GM12864 (cell line): ENCODE measurements around the gene SST.
A peak's percentile ranks its signal among the peaks of the same experiment; 100 is the strongest.

Experiments
- DNase-seq: peaks from one replicate; pipeline ENCODE4 v3.0.0-alpha.2; 2011; ENCODE audit warnings: low read depth
- H3K4me3 ChIP-seq: 2 replicates; pipeline ENCODE4 v1.5.1; 2011; ENCODE audit warnings: mild to moderate bottlenecking, low read depth, low read length, control low read depth
- TF ChIP-seq, protein P1 (sequence below): IDR thresholded peaks from 2 replicates; pipeline ENCODE4 v1.5.1; 2011; ENCODE audit warnings: low read depth, mild to moderate bottlenecking, moderate library complexity, low read length, control low read depth, inconsistent platforms; ENCODE audit errors: missing control alignments

SST gene

DNA sequence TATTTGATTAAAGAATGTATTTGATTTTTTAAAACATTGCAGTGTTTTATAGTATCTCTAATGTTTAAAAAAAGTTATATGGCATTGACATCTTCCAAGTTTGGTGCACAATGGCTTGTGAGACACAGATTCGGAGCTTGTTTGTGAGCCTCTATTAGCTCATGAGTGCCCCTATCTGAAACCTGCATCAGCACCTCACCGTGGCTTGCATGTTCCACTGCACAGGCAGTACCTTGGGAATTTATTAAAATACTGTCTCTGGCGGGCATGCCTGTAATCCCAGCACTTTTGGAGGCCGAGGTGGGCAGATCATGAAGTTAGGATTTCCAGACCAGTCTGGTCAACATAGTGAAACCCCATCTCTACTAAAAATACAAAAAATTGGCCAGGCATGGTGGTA is 39.0 kb upstream of the SST start:
- DNase-seq, result no peak
- TF ChIP-seq, protein P1, sequence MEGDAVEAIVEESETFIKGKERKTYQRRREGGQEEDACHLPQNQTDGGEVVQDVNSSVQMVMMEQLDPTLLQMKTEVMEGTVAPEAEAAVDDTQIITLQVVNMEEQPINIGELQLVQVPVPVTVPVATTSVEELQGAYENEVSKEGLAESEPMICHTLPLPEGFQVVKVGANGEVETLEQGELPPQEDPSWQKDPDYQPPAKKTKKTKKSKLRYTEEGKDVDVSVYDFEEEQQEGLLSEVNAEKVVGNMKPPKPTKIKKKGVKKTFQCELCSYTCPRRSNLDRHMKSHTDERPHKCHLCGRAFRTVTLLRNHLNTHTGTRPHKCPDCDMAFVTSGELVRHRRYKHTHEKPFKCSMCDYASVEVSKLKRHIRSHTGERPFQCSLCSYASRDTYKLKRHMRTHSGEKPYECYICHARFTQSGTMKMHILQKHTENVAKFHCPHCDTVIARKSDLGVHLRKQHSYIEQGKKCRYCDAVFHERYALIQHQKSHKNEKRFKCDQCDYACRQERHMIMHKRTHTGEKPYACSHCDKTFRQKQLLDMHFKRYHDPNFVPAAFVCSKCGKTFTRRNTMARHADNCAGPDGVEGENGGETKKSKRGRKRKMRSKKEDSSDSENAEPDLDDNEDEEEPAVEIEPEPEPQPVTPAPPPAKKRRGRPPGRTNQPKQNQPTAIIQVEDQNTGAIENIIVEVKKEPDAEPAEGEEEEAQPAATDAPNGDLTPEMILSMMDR, result peak; percentile 3
- H3K4me3 ChIP-seq, result no peak overlapping the region

DNA sequence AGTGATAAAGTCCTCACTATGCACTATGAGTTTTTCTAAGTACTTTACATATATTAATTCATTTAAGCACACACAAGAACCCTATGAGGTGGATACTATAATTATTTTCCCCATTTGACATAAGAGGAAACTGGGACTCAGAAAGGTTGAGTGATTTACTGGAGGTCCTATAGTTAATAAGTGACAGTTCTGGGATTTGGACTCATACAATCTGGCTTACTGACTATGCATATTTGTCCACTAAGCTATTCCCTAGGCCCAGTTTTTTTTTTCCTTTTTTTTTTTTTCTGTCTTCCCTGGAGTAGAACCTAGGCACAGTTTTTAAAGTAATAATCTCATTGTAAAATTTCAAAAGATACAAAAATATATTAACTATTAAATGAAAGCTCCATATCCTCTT is 38.5 kb upstream of the SST start:
- no peak for DNase-seq
- H3K4me3 ChIP-seq, result no peak overlapping the region
- TF ChIP-seq, protein P1, result no peak

DNA sequence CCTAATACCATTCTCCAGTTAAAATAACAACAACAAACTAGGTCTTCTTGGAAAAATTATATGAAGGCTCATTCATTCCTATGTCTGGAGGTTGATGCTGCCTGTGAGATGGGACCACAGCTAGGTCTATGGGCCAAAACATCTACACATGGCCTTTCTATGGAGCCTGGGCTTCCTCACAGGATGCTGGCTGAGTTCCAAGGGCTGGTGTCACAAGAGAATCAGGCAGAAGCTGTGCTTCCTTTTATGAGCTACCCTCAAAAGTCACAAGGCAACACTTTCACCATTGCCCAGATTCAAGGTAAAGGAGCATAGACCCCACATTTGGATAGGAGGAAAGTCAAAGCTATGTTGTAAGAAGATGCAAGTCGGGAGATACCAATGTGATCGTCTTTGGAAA is 36.8 kb upstream of the SST start:
- DNase-seq, result no peak
- no peak overlapping the region for H3K4me3 ChIP-seq
- TF ChIP-seq, protein P1, result no peak

DNA sequence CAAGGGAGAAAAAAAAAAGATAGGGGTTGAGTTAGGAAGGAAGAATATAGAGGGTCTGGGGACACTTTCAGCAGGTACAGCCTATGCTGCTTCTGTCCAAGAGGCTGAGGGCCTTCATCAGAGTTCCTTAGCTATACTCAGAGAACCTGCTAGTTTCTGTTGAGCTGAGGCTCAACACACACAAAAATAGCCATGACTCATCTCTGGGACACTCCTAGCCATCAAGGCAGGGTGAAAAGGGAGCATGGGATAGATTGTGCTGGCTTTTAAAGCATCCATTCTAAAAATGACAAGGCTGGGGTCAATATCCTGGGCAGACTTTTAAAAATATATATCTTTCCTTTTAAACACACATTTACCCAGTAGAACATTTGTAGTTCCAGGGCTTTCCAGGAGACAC is 35.0 kb upstream of the SST start:
- no peak for DNase-seq
- TF ChIP-seq, protein P1, result no peak
- no peak overlapping the region for H3K4me3 ChIP-seq

DNA sequence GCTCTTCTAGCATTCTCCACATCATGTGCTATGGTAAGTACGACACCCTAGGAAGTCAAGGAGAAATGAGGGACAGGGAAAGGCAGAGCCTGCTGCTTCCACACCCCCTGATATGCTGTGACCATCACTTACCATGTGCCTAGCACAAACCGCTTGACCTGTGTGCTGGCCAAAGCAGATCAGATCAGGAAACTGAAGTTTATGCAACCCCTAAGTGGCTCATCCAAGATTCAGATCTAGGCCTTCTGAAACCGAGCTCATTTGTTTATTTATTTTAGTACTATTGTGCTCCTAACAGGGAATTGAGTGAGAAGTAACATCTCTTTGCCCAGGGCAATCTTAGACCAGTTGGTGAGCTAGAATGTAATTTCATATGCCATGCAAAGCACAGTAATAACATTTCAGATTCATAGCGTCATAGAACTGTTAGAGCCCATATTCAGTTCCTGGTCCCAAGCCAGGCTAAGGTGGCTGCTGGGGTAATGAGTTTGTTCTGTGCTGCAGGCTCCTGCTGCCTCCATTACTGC is 32.4 kb upstream of the SST start, which contains the start of gene RTP2:
TSS of gene RTP2 (minus strand) at position 51 of the 527 bp plus-strand sequence. CDS start 429 bp downstream, outside the sequence.
- DNase-seq, result no peak
- no peak within 1 kb of the TSS for H3K4me3 ChIP-seq
- TF ChIP-seq, protein P1, result no peak

DNA sequence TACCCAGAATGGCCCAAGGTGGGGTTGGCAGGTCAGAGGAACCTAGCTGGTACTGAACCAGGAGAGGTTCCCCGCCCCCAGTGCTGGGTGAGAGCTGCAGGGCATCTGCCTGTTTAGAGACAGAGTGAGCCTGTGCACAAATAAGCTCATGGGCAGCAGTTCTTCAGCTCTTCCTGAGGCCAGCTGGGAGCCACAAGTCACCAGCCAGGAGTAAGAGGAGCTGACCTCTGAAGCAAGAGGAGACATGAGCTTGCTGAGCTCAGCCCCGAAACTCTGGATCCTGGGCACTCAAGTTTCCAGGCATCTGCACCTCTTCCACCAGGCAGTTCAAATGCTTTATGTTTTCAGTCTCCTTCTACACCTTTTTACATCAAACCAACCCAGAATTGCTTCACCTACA is 30.1 kb upstream of the SST start:
- DNase-seq, result no peak
- TF ChIP-seq, protein P1, result no peak
- no peak overlapping the region for H3K4me3 ChIP-seq
